PC-3 (cell line): ENCODE results near the gene ZCCHC8.
"Not testable (repeated sequence)": the region's sequence is repeated elsewhere in the genome, so short reads cannot be mapped to it uniquely, and the experiment has no call there.

Experiments used
- EZH2 ChIP-seq: fragments of 300-600 bp; sonication (generic); IDR thresholded peaks from one replicate; pipeline ENCODE4 v1.6.1; 2017; ENCODE audit warnings: antibody characterized with exemption, mild to moderate bottlenecking, low read length; ENCODE audit not compliant: unreplicated experiment
- TF ChIP-seq, protein P1 (sequence below): fragments of 300-600 bp; sonication (generic); conservative IDR thresholded peaks from 2 replicates; pipeline ENCODE4 v1.5.1; 2017; ENCODE audit warnings: antibody characterized with exemption, low read depth, mild to moderate bottlenecking, low read length

DNA sequence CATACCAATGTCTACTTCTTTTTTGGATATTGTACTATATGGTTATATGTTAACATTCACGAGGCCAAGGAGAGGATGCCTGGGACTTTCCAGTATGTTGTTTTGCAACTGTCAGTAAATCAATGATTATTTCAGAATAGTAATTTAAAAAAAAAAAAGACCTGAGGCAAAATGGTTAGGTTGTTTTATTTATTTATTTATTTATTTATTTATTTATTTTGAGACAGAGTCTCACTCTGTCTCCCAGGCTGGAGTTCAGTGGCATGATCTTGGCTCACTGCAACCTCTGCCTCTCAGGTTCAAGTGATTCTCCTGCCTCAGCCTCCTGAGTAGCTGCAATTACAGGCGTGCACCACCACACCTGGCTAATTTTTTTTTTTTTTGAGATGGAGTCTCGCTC lies 52.9 kb downstream of the ZCCHC8 start:
- TF ChIP-seq EZH2: not testable (repeated sequence)
- TF ChIP-seq, protein P1, sequence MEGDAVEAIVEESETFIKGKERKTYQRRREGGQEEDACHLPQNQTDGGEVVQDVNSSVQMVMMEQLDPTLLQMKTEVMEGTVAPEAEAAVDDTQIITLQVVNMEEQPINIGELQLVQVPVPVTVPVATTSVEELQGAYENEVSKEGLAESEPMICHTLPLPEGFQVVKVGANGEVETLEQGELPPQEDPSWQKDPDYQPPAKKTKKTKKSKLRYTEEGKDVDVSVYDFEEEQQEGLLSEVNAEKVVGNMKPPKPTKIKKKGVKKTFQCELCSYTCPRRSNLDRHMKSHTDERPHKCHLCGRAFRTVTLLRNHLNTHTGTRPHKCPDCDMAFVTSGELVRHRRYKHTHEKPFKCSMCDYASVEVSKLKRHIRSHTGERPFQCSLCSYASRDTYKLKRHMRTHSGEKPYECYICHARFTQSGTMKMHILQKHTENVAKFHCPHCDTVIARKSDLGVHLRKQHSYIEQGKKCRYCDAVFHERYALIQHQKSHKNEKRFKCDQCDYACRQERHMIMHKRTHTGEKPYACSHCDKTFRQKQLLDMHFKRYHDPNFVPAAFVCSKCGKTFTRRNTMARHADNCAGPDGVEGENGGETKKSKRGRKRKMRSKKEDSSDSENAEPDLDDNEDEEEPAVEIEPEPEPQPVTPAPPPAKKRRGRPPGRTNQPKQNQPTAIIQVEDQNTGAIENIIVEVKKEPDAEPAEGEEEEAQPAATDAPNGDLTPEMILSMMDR: not testable (repeated sequence)
